Brain microvascular endothelial cell (primary cell): ENCODE data around the gene DOCK4.

Source experiments
- DNase-seq: peaks from one replicate; pipeline ENCODE4 v3.0.0-alpha.2; 2020
- H3K27ac ChIP-seq: fragments of 250-450 bp; sonication (Bioruptor Pico); 2 replicates; pipeline ENCODE4 v1.5.1; 2020; ENCODE audit warnings: mild to moderate bottlenecking, moderate library complexity
- H3K27me3 ChIP-seq: fragments of 250-450 bp; sonication (Bioruptor Pico); replicated peaks from 2 replicates; pipeline ENCODE4 v1.5.1; 2020; ENCODE audit warnings: mild to moderate bottlenecking
- H3K36me3 ChIP-seq: fragments of 250-450 bp; sonication (Bioruptor Pico); replicated peaks from 2 replicates; pipeline ENCODE4 v1.5.1; 2020; ENCODE audit warnings: mild to moderate bottlenecking
- H3K4me3 ChIP-seq: 2 replicates; pipeline ENCODE4 v1.5.1; 2011; ENCODE audit warnings: low read depth, mild to moderate bottlenecking, control low read depth, low read length, moderate library complexity
- CTCF ChIP-seq: IDR thresholded peaks from 2 replicates; pipeline ENCODE4 v1.5.1; 2011; ENCODE audit warnings: low read depth, mild to moderate bottlenecking, moderate library complexity, low read length, control low read depth, inconsistent platforms; ENCODE audit errors: missing control alignments
- in situ Hi-C: cut with HindIII; loops from 2 replicates; pipeline ENCODE4 v1.10.0; 2017; ENCODE audit warnings: low sequenced_read_pairs, low pct_ligation_motif_present

DOCK4 gene

GRCh38 chr7:112193915-112194502 is 12.2 kb downstream of the DOCK4 start:
- Histone ChIP-seq H3K36me3 (no peaks in the 10 kb centered on the region), H3K27ac (no peak overlapping the region), H3K4me3 (no peak overlapping the region), H3K27me3 (no peaks in the 10 kb centered on the region)
- DNase-seq, result no peak
- in situ Hi-C loops, result no loop called here
- no peak for TF ChIP-seq CTCF

- DNase-seq, result peak; percentile 72
- no peaks in the 10 kb centered on the region for H3K36me3 ChIP-seq
- no peaks in the 10 kb centered on the region for H3K27me3 ChIP-seq
- no peak overlapping the region for H3K4me3 ChIP-seq
- in situ Hi-C loops, result no loop called here
- no peak for TF ChIP-seq CTCF
- peak overlapping the region; percentile 48 for H3K27ac ChIP-seq
Observed at GRCh38 chr7:112192236-112193154, 13.7 kb downstream of the DOCK4 start.

GRCh38 chr7:112190120-112190519 is 16.1 kb downstream of the DOCK4 start:
- no peaks in the 10 kb centered on the region for H3K36me3 ChIP-seq
- no peak overlapping the region for H3K4me3 ChIP-seq
- no peak for TF ChIP-seq CTCF
- in situ Hi-C loops, result no loop called here
- H3K27me3 ChIP-seq, result no peaks in the 10 kb centered on the region
- H3K27ac ChIP-seq, result no peak overlapping the region
- DNase-seq, result no peak

- in situ Hi-C loops, result no loop called here
- no peaks in the 10 kb centered on the region for H3K27me3 ChIP-seq
- DNase-seq, result no peak
- H3K4me3 ChIP-seq, result no peak overlapping the region
- H3K36me3 ChIP-seq, result no peaks in the 10 kb centered on the region
- H3K27ac ChIP-seq, result no peak overlapping the region
- TF ChIP-seq CTCF, result no peak
Observed at GRCh38 chr7:112189691-112190090, 16.5 kb downstream of the DOCK4 start.

GRCh38 chr7:112188257-112188656 is 17.9 kb downstream of the DOCK4 start:
- in situ Hi-C loops, result no loop called here
- DNase-seq, result no peak
- Histone ChIP-seq H3K4me3 (no peak overlapping the region), H3K27ac (no peak overlapping the region), H3K27me3 (no peaks in the 10 kb centered on the region), H3K36me3 (no peaks in the 10 kb centered on the region)
- TF ChIP-seq CTCF, result no peak
